H1 (cell line): ENCODE results near the gene SLC24A4. TPM values are rescaled to one million over a fixed set of nuclear protein-coding genes. Genes with fewer than 3 reads are reported as not detected.

ENCODE experiments used
- RAD21 ChIP-seq, 2 experiments: IDR thresholded peaks in 1 of 2; conservative IDR thresholded peaks in 1 of 2; 2 replicates each; pipeline ENCODE4 v1.6.1; 2011; ENCODE audit warnings: low read depth in 2 of 2, low read length in 2 of 2, improper control_type of control experiment in 1 of 2, inconsistent platforms in 1 of 2, mild to moderate bottlenecking in 1 of 2, moderate library complexity in 1 of 2
- RFX5 ChIP-seq: IDR thresholded peaks from 2 replicates; pipeline ENCODE4 v1.6.1; 2011; ENCODE audit warnings: low read depth, low read length, improper control_type of control experiment, borderline replicate concordance
- polyA plus RNA-seq, 7 experiments: library from polyadenylated mRNA; depleted of rRNA in 3 of 7; stranded (reverse) in 5 of 7; unstranded in 2 of 7; fragments of >200 nt in 5 of 7; fragments of 200-250 nt in 2 of 7; gene quantifications; 1 replicate in 5 of 7; 2 replicates in 1 of 7; 4 replicates in 1 of 7; pipeline versions ENCODE4 v1.2.1 to v1.2.3, GENCODE V29; 2011 to 2013; ENCODE audit warnings: missing spikeins in 2 of 7, mixed read lengths in 2 of 7
- total RNA-seq: library from RNA; stranded (reverse); fragmentation: NEBNext Ultra II Directional; extraction: Animal tissue kit (Norgen Biotek cat#: 25700); gene quantifications from 2 replicates; pipeline ENCODE4 v1.2.1, GENCODE V29; 2021

The SLC24A4 gene
- total and polyA plus RNA-seq, 2 of the 8 experiments (the other 6 are each of a cell fraction or from before 2014, with no cell fraction given), result 0.27 to 0.89 TPM

DNA sequence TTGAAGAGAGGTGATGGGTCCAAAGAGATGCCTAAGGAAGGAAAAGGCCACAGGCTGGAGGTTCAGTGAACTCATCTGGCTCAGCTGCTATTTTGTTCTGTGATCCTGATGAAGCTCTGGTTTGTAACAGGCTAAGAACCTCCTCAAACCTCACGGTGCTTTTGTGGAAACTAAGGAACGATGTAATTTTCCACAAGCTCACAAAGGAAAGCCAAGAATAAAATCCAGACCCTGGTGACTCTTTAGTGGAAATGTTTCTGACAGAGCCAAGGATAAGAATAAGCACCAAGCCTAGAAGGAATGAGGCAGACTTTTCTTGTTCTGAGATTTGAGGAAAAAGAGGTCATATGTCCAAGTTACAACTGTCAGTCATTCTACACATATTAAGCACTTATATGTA lies 93.6 kb downstream of the SLC24A4 start (continued):
- TF ChIP-seq RAD21 (IDR thresholded peaks at IDR 0.05 in 1 of 2, conservative IDR thresholded peaks at IDR 0.05 in 1 of 2; ENCODE audit: low read depth in 2 of 2, low read length in 2 of 2), result no peak
- TF ChIP-seq RFX5, result no peak
